HG03064 (cell line): ENCODE results near the gene BICD1.

Experiments used
- ATAC-seq: cut with Tn5 transposase; IDR thresholded peaks from one replicate; pipeline ENCODE4 v1.9.1; 2021; ENCODE audit warnings: low read depth; ENCODE audit not compliant: unreplicated experiment

The BICD1 gene

GRCh38 chr12:32395026-32395425 is 288.4 kb downstream of the BICD1 start:
- ATAC-seq: no peak

- ATAC-seq: no peak
Observed at GRCh38 chr12:32397696-32398095, 291.0 kb downstream of the BICD1 start.

DNA sequence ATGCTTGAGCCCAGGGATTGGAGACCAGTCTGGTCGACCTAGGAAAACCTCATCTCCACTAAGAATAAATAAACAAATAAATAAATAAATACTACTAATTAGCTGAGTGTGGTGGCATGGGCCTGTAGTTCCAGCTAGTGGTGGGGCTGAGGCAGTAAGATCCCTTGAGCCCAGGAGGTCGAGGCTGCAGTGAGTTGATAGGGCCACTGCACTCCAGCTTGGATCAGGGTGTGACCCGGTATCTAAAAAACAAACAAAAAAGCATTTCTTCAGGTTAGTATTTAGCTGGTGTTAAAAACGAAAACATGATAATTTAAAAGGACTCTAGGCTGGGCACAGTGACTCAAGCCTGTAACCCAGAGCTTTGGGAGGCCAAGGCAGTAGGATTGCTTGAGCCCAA is 291.5 kb downstream of the BICD1 start:
- no peak for ATAC-seq

GRCh38 chr12:32398816-32399369 is 292.2 kb downstream of the BICD1 start:
- ATAC-seq: no peak

DNA sequence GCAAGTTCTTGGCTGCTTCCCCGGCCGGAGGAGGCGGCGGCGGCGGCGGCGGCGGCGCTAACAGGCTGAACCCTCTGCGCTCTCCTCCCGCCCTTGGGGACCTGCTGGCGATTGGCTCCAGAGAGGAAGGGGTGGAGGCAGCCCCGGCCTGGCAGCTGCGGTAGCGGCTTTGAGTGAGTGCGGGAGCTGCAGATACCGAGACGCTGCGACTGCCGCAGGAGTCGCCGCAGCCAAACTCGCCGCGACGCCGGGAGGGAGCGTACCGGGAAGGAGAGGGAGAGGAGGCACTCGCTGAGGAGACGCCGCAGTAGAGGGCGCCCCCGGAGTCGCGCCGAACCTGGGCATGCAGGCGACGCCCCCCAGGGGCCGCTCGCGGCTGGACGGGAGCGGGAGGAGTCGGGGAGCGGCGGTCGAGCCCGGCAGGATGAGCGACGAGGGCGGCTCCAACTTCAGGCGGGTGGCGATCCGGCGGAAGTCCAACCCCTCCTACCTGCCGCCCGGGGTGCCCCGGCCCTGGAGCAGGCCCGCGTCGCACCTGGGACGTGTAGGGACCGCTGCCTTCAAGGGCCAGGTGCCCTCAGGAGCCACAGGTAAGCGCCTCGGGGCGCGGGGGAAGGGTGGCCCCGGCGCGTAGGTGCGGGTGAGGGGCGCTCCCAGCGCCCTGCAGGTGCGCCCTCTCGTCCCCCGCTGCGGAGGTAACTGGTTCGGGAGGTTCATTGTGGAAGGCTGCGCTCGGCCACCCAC is 292.9 kb downstream of the BICD1 start, which contains the start of gene FGD4:
Gene FGD4 (plus strand): TSS at position 189 of the 744 bp plus-strand sequence.
- peak; percentile 84 for ATAC-seq

GRCh38 chr12:32400114-32400672 is 293.5 kb downstream of the BICD1 start:
- no peak for ATAC-seq

GRCh38 chr12:32400866-32401265 is 294.2 kb downstream of the BICD1 start:
- ATAC-seq: no peak

DNA sequence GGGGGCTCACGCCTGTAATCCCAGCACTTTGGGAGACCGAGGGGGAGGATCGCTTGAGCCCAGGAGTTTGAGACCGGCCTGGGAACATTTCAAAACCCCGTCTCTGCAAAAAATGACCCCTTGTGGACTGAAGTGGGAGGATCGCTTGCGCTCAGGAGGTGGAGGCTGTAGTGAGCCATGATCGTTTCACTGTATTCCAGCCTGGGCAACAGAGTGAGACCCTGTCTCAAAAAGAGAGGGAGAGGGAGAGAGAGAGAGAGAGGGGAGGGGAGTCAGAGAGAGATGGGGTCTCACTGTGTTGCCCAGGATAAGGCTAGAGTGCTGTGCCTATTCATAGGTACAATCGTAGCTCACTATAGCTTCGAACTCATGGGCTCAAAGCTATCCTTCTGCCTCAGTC is 295.5 kb downstream of the BICD1 start:
- no peak for ATAC-seq

DNA sequence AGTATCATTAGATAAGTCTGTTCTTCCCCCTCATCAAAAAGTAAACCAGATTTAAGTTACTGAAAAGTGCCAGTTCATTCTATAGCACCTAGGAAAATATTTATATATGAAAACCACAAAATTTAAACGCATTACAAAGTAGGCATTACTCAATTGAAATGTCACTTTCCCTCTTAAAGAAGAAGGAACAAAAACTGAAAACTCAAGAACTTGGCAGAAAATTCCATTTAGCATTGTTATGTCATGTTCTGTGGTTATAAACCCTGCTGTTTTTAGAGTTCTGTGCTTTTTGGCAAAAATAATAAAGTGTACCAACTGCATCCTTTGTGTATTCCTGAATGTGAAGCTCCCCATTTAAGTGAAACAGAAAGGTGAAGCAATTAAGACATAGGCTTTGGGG is 296.3 kb downstream of the BICD1 start:
- ATAC-seq: no peak

DNA sequence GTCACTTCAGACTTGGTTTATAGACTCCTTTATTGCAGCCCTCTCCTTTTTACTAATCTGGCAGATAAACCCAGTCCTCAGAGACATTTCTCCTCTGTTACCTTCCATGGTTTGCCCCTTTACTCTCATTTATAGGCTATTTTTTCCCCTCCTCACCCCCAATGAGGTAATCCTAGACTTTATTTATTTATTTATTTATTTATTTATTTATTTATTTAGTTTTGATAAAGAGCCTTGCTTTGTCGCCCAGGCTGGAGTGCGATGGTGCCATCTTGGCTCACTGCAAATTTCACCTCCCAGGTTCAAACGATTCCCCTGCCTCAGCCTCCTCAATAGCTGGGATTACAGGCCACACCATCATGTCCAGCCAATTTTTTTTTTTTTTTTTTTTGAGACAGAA is 301.1 kb downstream of the BICD1 start:
- no peak for ATAC-seq

DNA sequence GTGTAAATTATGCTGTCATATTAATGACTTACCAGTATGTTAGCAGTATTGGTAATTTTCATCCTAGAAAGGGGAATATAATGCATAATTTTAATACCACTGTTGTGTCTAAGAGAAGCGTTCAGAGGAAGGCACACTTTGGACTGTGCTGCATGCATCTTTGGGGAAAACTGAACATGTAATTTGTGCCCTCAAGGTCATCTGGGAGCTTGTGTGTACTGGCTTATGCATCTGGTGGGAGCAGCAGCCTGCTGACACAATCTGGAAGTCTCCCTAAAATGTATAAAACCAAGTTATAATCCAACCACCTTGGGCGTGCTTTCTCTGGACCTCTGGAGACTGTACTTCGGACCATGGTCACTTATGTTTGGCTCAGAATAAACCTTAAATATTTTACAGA is 306.8 kb downstream of the BICD1 start:
- ATAC-seq: no peak

DNA sequence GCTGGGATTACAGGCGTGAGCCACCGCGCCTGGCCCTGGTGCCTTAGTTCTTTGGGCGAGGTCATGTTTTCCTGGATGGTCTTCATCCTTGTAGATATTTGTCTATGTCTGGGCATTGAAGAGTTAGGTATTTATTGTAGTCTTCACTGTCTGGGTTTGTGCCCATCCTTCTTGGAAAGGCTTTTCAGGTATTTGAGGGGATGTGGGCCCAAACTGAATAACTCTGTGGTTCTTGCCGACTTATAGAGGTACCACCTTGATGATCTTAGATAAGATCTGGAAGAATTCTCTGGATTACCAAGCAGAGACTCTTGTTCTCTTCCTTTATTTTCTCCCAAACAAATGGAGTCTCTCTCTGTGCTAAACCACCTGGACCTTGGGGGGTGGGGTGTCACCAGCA is 311.6 kb downstream of the BICD1 start:
- ATAC-seq: no peak

- ATAC-seq: no peak
Observed at GRCh38 chr12:32418903-32419519, 312.4 kb downstream of the BICD1 start.

DNA sequence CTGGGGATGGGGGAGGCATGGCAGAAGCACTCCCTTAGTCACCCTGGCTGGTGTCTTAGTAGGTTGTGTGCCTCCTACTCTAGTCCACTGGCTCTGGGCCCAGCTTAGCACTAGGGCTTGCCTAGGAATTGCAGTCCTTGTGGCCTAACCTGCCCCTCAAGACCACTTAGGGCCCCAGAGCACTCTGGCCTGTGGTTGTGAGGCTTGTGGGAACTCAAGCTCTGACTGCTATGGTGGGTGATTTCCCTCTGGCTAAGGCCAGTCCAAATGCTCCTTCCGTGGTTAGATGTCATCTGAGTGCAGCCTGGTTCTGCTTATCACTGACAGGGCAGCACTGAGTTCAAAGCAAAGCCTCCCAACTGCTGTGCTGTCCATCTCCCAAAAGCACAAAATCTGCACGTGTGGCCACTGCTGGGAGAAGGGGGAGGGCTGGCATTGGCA is 312.9 kb downstream of the BICD1 start:
- ATAC-seq: no peak

DNA sequence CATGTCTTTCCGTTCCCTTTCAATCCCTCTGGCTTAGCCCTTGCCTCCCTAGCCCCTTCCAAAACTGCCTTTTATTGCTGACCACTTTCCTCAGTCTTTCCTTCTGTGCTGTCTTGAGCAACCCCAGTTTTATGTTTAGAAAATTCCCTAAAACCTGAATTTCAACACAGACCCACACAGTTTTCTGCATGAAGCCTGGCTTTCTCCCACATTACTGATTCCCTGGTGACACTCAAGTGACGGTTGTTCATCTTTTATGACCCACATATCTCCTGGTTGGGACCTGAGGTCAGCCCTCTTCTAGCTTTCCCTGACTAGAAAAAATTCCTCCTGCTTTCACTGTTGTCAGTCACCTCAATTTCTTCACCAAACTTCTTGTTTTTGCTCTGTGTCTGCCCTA is 313.7 kb downstream of the BICD1 start:
- no peak for ATAC-seq

- no peak for ATAC-seq
Observed at GRCh38 chr12:32423559-32423958, 316.9 kb downstream of the BICD1 start.

GRCh38 chr12:32431025-32431424 is 324.4 kb downstream of the BICD1 start:
- no peak for ATAC-seq
